Liver (tissue), 9 donors: ENCODE data around the gene CLIC5. TPM values are rescaled to one million over a fixed set of nuclear protein-coding genes. Genes with fewer than 3 reads are reported as not detected.

ENCODE experiments used
- DNase-seq: peaks from one replicate; pipeline ENCODE4 v3.0.0-alpha.2; 2017; ENCODE audit warnings: low spot score
- H3K27ac ChIP-seq, 2 donors: one replicate each; pipeline ENCODE4 v1.7.0; 2013; ENCODE audit warnings: inconsistent platforms in 2 of 2, low read length in 2 of 2, control low read depth in 1 of 2, low read depth in 1 of 2, mild to moderate bottlenecking in 1 of 2
- H3K27me3 ChIP-seq, 4 donors: one replicate each; pipeline versions ENCODE4 v1.6.1 to v1.7.0; 2013; ENCODE audit warnings: low read length in 3 of 4, inconsistent platforms in 1 of 4, mild to moderate bottlenecking in 1 of 4, moderate library complexity in 1 of 4; ENCODE audit not compliant: control insufficient read depth in 4 of 4, insufficient read depth in 4 of 4
- H3K36me3 ChIP-seq, 4 donors: one replicate each; pipeline versions ENCODE4 v1.6.1 to v1.7.0; 2013; ENCODE audit warnings: low read length in 3 of 4, mild to moderate bottlenecking in 3 of 4, low read depth in 1 of 4, moderate library complexity in 1 of 4; ENCODE audit not compliant: control insufficient read depth in 4 of 4, insufficient read depth in 3 of 4
- H3K4me1 ChIP-seq, 4 donors: one replicate each; pipeline versions ENCODE4 v1.6.1 to v1.7.0; 2013; ENCODE audit warnings: low read length in 3 of 4, mild to moderate bottlenecking in 3 of 4, moderate library complexity in 1 of 4; ENCODE audit not compliant: control insufficient read depth in 4 of 4, insufficient read depth in 4 of 4
- H3K4me3 ChIP-seq, 3 donors: one replicate each; pipeline versions ENCODE4 v1.6.1 to v1.7.0; 2013; ENCODE audit warnings: low read length in 3 of 3, control low read depth in 1 of 3, low read depth in 1 of 3, mild to moderate bottlenecking in 1 of 3
- H3K9ac ChIP-seq, 2 donors: one replicate each; pipeline ENCODE4 v1.7.0; 2013; ENCODE audit warnings: low read length in 2 of 2, mild to moderate bottlenecking in 2 of 2, moderate library complexity in 2 of 2, control low read depth in 1 of 2, low read depth in 1 of 2
- H3K9me3 ChIP-seq, 4 donors: one replicate each; pipeline versions ENCODE4 v1.6.1 to v1.7.0; 2013; ENCODE audit warnings: low read length in 3 of 4; ENCODE audit not compliant: control insufficient read depth in 4 of 4
- ATF3 ChIP-seq: IDR thresholded peaks from 2 replicates; pipeline ENCODE4 v1.6.1; 2016; ENCODE audit warnings: antibody characterized with exemption
- EGR1 ChIP-seq, 2 donors: IDR thresholded peaks; 2 replicates each; pipeline ENCODE4 v1.6.1; 2016 to 2018; ENCODE audit warnings: antibody characterized with exemption in 2 of 2, low read depth in 2 of 2
- FOXA1 ChIP-seq: IDR thresholded peaks from 2 replicates; pipeline ENCODE4 v1.6.1; 2016; ENCODE audit warnings: antibody characterized with exemption
- FOXA2 ChIP-seq: IDR thresholded peaks from 2 replicates; pipeline ENCODE4 v1.6.1; 2016; ENCODE audit warnings: antibody characterized with exemption
- GABPA ChIP-seq, 2 donors: IDR thresholded peaks in 1 of 2; conservative IDR thresholded peaks in 1 of 2; 2 replicates each; pipeline ENCODE4 v1.6.1; 2016; ENCODE audit warnings: antibody characterized with exemption in 2 of 2, mild to moderate bottlenecking in 1 of 2, moderate library complexity in 1 of 2
- HNF4A ChIP-seq, 2 donors: conservative IDR thresholded peaks; 2 replicates each; pipeline ENCODE4 v1.6.1; 2016; ENCODE audit warnings: antibody characterized with exemption in 2 of 2, mild to moderate bottlenecking in 2 of 2
- HNF4G ChIP-seq: IDR thresholded peaks from 2 replicates; pipeline ENCODE4 v1.6.1; 2016; ENCODE audit warnings: antibody characterized with exemption
- JUND ChIP-seq, 2 donors: IDR thresholded peaks; 2 replicates each; pipeline ENCODE4 v1.6.1; 2016; ENCODE audit warnings: antibody characterized with exemption in 2 of 2
- MAX ChIP-seq: IDR thresholded peaks from 2 replicates; pipeline ENCODE4 v1.6.1; 2016; ENCODE audit warnings: antibody characterized with exemption
- NR2F2 ChIP-seq: IDR thresholded peaks from 2 replicates; pipeline ENCODE4 v1.6.1; 2016; ENCODE audit warnings: antibody characterized with exemption
- RAD21 ChIP-seq, 2 donors: IDR thresholded peaks; 2 replicates each; pipeline ENCODE4 v1.6.1; 2016; ENCODE audit warnings: antibody characterized with exemption in 2 of 2, mild to moderate bottlenecking in 2 of 2
- REST ChIP-seq: IDR thresholded peaks from 2 replicates; pipeline ENCODE4 v1.6.1; 2016; ENCODE audit warnings: antibody characterized with exemption, mild to moderate bottlenecking
- RXRA ChIP-seq, 2 donors: IDR thresholded peaks; 2 replicates each; pipeline ENCODE4 v1.6.1; 2017 to 2018; ENCODE audit warnings: antibody characterized with exemption in 2 of 2, mild to moderate bottlenecking in 1 of 2
- SP1 ChIP-seq: IDR thresholded peaks from 2 replicates; pipeline ENCODE4 v1.6.1; 2018; ENCODE audit warnings: antibody characterized with exemption, mild to moderate bottlenecking
- TAF1 ChIP-seq: conservative IDR thresholded peaks from 2 replicates; pipeline ENCODE4 v1.6.1; 2016; ENCODE audit warnings: antibody characterized with exemption, mild to moderate bottlenecking
- ZBTB33 ChIP-seq: IDR thresholded peaks from 2 replicates; pipeline ENCODE4 v1.6.1; 2016; ENCODE audit warnings: antibody characterized with exemption
- WGBS: extraction: QIAGEN DNeasy Blood & Tissue Kit; methylation state at CpG from one replicate; pipeline ENCODE4 v1.1.7; 2013; 5-methylcytosine and 5-hydroxymethylcytosine counted together
- polyA plus RNA-seq, 2 donors: library from polyadenylated mRNA; stranded (reverse) in 1 of 2; unstranded in 1 of 2; fragments of 200-250 nt in 1 of 2; fragments of >200 nt in 1 of 2; fragmentation: Nextera tagmentation in 1 of 2; extraction: Ambion mirVana in 1 of 2; gene quantifications; one replicate each; pipeline versions ENCODE4 v1.2.1 to v1.2.3, GENCODE V29; 2013 to 2015
- total RNA-seq, 2 donors: library from RNA; depleted of rRNA; stranded (reverse); fragments of >200 nt; gene quantifications; one replicate each; pipeline ENCODE4 v1.2.3, GENCODE V29; 2014
- TF ChIP-seq, protein P1 (sequence below): fragments of 150-350 bp; IDR thresholded peaks from 2 replicates; pipeline ENCODE4 v1.5.1; 2017; ENCODE audit warnings: improper control_type of control experiment, low read depth, low read length; ENCODE audit not compliant: missing input control
- donor health status: healthy.
- donor health status: healthy.
- donor health status: healthy.
- donor health status: healthy.
- donor health status: healthy.

Gene CLIC5
- total and polyA plus RNA-seq, 4 donors: 0.05 to 0.33 (median 0.14) TPM

DNA sequence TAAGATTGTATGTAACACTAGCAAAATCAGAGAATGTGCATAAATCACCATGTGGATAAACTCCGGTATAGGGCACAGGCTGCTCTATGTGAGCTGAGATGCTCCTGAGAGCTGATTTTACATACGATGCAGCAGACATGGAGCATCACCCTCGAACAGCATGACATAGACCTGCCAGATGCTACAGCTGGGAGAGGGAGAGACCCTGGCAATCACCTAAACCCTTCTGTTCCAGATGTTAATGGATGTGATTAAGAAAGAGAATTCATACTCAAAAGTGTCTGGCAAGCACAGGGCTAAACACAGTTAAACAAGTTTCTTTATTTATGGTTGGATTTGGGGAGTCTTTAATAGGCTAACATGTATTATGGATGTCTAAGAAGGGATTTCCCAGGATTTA is 157.0 kb downstream of the CLIC5 start:
- no peak overlapping the region for H3K4me3 ChIP-seq
- WGBS: 70% methylated on average over 3 of the region's 3 CpGs
- H3K36me3 ChIP-seq: no peaks in the 10 kb centered on the region

DNA sequence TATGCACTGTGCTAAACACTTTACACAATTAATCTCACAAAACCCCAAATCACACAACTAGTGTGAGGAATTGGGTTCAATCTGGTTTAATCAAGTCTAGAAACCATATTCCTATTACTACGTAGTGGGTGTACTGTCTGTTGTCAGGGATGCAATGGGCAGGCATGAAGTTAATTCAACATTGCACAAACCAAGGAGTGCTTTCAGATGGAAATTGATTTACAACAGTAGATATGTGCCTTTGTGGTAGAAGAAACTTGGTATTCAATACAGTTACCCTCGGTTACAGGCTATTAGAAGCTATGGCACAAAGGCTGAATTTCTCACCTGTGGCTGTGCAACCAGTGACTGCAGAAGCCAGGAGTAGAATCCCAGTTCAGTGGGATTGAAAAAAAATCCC is 157.8 kb downstream of the CLIC5 start:
- H3K4me1 ChIP-seq: no peaks in the 10 kb centered on the region
- no peaks in the 10 kb centered on the region for H3K9me3 ChIP-seq
- no peaks in the 10 kb centered on the region for H3K36me3 ChIP-seq
- no peak for DNase-seq
- WGBS: 88% methylated on average over 2 of the region's 2 CpGs
- H3K9ac ChIP-seq: no peak overlapping the region
- H3K4me3 ChIP-seq: no peak overlapping the region
- H3K27ac ChIP-seq: no peak overlapping the region
- H3K27me3 ChIP-seq: peaks cover 0 to 6% (median 0%) of the 10 kb centered on the region in 4 donors
- TF ChIP-seq REST: no peak
- no peak for TF ChIP-seq FOXA2
- no peak for TF ChIP-seq FOXA1
- TF ChIP-seq, protein P1, sequence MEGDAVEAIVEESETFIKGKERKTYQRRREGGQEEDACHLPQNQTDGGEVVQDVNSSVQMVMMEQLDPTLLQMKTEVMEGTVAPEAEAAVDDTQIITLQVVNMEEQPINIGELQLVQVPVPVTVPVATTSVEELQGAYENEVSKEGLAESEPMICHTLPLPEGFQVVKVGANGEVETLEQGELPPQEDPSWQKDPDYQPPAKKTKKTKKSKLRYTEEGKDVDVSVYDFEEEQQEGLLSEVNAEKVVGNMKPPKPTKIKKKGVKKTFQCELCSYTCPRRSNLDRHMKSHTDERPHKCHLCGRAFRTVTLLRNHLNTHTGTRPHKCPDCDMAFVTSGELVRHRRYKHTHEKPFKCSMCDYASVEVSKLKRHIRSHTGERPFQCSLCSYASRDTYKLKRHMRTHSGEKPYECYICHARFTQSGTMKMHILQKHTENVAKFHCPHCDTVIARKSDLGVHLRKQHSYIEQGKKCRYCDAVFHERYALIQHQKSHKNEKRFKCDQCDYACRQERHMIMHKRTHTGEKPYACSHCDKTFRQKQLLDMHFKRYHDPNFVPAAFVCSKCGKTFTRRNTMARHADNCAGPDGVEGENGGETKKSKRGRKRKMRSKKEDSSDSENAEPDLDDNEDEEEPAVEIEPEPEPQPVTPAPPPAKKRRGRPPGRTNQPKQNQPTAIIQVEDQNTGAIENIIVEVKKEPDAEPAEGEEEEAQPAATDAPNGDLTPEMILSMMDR: no peak
- no peak for TF ChIP-seq ATF3
- TF ChIP-seq MAX: no peak
- TF ChIP-seq RXRA (IDR thresholded peaks at IDR 0.05): no peak
- TF ChIP-seq EGR1 (IDR thresholded peaks at IDR 0.05; ENCODE audit: low read depth in 2 of 2): no peak
- no peak for TF ChIP-seq HNF4G
- no peak for TF ChIP-seq TAF1
- no peak for TF ChIP-seq HNF4A (conservative IDR thresholded peaks at IDR 0.05)
- TF ChIP-seq SP1: no peak

More for the DNA sequence above, 157.0 kb downstream of the CLIC5 start:
- DNase-seq: no peak
- no peak for TF ChIP-seq MAX
- TF ChIP-seq TAF1: no peak
- TF ChIP-seq FOXA1: no peak
- TF ChIP-seq, protein P1: no peak
- TF ChIP-seq ZBTB33: no peak
- TF ChIP-seq JUND (IDR thresholded peaks at IDR 0.05): no peak
- TF ChIP-seq EGR1 (IDR thresholded peaks at IDR 0.05; ENCODE audit: low read depth in 2 of 2): no peak
- no peak for TF ChIP-seq GABPA (IDR thresholded peaks at IDR 0.05 in 1 of 2, conservative IDR thresholded peaks at IDR 0.05 in 1 of 2)
- no peak for TF ChIP-seq NR2F2
- TF ChIP-seq FOXA2: no peak
- no peak for TF ChIP-seq RAD21 (IDR thresholded peaks at IDR 0.05)
- H3K27me3 ChIP-seq: peaks cover 0 to 6% (median 0%) of the 10 kb centered on the region in 4 donors
- H3K9ac ChIP-seq: no peak overlapping the region
- H3K4me1 ChIP-seq: no peaks in the 10 kb centered on the region
- no peaks in the 10 kb centered on the region for H3K9me3 ChIP-seq
- no peak overlapping the region for H3K27ac ChIP-seq
